Activated CD4-positive, CD25-positive, alpha-beta regulatory T cell (primary cell): ENCODE measurements around the gene LHFPL2.

Experiments used
- DNase-seq, 4 experiments: peaks; one replicate each; lab custom pipeline; 2025; lab: John Stamatoyannopoulos, UW

Gene LHFPL2

GRCh38 chr5:78522476-78523260 is 125.9 kb downstream of the LHFPL2 start:
- no peak for DNase-seq

- DNase-seq: no peak
These were observed 127.1 kb downstream of the LHFPL2 start for GRCh38 chr5:78521455-78521854.

DNA sequence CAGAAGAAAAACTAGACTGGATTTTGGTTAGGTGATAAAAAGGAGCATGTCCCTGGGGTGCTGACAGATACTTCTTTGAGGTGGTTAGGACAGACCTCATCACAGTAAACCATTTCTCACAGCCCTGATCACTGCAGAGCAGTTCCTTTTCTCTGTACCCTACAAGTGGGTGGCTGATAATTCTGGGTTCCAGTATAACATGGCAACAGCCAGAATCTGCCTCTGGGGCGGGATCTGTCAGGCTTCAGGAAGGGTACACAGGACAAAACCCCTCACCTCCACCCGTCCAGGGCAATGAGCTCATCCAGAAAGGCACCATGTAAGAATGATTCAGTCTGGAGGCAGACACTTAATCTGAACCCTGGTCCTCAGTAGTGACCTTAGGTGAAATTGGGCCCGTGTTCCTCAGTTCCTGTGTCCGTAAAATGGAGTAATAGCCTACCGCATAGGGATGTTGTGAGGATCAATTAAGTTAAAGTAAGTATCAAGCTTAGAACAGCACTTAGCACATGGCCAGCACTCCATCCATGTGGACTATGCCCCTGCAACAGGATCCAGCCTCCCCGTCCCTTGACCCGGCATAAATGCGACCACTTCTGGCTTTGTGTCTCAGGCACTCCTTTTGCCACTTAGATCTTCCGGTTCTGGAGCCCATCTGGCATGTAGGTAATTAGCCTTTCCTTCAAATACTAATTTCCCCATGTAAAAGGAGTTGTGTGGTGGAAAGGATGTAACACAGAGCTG is 129.2 kb downstream of the LHFPL2 start:
- DNase-seq: no peak

DNA sequence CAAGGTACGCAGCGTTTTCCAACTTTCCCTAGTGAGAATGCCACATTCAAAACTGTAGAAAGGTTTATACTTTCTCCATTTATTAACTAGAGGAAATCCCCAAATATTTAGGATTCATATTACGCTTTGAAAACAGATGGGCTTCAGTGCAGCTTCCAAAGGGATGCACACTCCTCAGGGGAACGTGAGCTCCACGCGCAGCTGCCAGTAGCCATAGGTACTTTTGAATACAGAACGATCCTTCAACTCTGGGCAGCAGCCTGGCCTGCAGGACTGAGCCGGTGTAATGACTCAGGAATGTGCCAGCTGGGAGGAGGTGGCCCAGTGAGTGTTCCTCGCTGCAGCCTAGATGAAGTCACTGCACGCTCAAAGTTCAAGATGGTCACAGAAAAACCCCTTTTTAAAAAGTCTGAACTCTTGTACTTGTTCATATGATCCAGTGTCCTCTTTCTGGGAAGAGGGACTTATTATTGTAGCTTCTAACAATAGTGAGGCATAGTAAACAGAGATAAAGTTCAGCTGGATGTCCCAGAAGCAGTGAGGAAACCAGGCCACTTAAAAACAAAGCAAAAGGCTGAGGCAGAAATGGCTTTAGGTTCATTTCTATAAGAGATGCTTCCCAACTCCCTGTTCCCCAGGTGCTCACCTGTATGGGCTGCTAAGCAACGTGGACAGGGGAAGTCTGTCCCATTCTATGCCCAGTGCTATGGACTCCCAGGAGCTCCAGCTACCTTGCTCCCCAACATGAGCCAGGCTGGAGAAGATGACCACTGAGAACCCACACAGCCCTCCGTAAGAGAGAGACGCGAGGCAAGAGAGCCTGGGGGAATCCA is 130.0 kb downstream of the LHFPL2 start:
- no peak for DNase-seq

- no peak for DNase-seq
These were observed 132.9 kb downstream of the LHFPL2 start for GRCh38 chr5:78515670-78516069.

DNA sequence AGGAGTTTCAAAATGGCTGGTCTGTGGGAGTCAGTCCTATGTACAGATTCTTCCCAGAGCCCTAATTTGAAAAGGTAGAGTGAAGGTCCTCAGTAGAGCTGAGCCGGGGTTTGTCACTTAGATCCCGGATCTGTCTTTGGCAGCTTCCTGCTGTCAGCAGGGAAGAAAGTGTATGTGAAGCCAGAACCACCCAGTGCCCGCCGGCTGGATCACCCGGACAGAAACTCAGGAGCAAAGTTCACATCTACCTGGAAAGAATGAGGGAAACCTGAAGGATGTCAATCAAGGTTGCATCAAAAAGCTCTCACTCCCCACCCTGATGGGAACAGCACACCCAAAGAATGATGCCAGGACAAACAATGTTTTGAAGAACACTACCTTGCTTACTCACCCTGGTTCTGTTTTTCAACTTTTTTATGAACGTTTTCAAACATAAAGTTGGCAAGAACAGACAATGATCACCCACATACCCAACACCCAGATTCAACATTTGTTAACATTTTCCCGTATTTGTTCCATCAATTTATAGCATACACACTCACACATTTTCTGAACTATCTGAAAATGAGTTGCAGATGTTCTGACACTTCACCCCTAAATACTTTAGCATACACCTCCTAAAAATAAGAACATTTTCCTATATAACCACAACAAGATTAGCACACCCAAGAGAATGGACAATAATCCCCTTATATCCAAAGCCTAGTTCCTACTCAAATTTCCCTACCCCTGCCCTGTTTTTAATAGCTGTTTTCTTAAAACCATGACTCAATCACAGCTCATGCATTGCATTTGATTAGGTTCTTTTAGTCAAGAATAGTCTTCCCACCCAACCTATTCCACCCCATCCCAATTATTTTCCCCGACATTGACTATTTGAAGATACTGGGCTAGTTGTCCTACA is 133.9 kb downstream of the LHFPL2 start:
- no peak for DNase-seq

DNA sequence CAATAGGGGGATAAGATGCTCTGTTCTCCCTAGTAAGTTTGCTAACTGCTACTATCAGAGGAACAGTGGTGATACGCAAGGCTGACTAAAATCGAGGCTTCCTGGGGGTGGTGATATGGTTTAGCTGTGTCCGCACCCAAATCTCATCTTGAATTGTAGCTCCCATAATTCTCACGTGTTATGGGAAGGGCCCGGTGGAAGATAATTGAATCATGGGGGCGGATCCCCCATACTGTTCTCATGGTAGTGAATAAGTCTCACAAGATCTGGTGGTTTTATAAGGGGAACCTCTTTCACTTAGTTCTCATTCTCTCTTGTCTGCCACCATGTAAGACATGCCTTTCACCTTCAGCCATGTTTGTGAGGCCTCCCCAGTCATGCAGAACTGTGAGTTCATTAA is 135.1 kb downstream of the LHFPL2 start:
- DNase-seq: no peak

DNA sequence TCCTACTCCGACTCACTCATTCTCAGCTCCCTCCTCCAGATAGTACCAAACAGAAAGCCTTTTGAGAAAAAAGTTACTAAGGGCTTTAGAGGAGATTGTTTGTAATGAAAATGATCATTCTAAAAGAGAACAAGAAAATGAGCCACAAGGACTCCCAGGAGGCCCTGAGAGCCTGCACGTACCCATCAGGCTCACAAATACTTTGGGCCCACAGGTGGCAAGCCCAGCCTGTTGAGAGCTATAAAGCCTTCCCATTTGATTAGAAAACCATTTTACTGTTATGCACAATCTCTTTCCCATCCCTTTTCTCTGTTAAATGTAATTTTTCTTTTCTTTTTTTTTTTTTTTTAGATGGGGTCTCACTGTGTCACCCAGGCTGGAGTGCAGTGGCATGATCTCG is 136.1 kb downstream of the LHFPL2 start:
- no peak for DNase-seq

DNA sequence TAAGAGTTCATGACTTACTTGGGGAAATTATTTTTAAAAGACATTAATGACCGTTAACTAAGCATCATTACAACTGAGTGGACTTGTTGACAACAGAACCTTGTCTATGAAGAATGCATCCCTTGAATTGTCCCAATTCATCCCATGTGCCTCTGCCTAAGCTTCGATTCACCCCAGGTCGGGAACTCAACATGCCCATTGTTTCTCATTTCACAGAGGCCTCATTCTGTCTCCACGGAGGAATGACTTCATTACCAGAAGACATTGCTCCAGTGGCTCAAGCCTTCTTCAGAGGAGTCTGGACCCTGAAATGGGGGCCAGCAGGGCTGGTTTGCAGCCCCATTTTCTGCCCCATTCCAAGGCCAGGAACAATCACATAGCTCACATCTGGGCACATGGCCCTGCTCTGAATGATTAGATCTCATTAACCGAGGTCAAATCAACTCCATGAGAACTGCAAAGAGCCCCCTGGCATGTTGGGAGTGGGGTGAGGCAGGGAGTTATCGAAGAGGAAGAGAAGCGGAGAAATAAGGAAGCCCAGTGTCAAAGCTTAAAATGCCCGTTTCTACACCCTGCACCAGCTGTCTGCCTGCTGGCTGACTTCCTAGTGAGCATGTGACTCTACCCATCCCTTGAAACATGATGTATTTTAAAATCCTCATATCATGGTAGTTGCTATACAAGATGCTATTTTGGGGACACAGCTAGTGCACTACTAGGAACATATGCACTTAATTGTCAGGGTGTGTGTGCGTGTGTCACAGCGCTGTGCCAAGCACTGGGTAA is 137.3 kb downstream of the LHFPL2 start:
- no peak for DNase-seq

- no peak for DNase-seq
These were observed 138.4 kb downstream of the LHFPL2 start for GRCh38 chr5:78509884-78510769.

DNA sequence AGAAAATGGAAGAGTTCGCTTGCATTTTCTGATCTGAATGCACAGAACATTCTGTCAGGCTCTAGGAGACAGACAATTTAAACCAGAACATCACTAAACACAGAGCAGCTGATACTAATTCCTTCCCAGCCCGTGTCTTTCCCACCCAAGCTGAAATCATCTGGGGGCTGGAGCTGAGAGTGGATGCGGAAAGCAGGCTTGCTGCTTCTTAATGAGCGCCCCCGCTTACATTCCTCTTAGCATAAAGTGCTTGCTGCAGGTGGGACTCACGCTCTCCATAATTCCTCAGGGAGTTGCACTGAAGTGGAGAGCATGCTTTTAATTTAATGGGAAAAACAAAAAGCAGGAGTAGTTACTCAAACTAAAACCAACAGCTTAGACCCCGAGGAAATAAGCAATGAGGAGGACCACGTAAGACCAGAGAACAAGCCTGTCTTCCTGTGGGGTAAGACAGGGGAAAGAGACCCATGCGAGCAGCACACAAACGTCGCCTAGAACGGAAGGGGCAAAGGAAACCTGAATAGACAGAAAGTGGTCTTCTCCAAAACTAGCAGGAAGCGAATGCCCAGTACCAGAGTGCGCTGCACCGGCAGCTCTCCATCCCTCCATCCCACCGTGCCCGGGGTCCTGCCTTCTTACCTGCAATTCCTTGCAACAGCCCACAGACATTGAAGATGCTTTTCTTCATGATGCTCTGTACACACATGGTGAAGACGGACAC is 139.3 kb downstream of the LHFPL2 start:
- DNase-seq: no peak

DNA sequence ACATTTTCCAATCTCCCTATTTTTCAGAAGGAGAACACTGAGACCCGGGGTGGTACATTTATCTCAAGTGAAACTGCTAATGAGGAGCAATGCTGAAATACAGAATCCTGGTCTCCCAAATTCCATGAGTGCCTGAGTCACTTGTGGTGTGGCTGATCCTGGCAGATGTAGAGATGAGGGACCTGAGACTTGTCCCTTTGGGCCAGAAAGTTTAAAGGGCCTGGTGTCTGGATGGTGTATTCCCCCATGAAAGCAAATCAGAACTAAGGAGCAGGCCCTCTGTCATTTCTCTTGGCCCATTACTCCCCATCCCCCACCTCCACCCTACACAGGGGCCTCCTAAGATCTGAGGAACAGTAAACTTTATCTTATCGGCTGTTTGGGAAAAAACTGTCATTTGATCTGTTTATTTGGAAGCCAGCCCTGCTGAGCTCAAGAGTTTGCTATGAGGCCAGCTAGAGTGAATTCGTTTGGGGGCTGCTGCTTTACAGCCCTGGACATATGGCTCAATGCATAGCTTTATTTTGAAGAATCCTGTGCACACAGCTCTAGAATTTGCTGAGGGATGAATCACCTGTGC is 140.3 kb downstream of the LHFPL2 start:
- DNase-seq: no peak

DNA sequence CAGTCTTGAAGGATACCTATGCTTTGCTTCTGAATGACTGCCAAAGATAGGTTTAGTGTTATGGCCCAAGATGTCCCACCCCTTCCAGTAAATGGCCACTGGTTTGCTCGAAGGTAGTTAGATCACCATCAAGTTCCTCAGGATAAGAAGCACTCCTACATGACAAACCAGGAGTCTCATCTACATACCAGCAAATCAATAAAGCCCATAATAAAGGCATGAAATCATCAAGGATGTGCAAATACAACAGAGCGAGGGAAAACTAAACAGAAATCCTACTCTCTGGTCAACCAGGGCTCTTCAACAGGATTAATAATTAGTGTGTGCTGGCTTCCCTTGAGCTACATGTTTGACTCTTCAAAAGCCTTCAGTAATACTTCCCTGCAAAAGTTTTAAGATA is 141.0 kb downstream of the LHFPL2 start:
- no peak for DNase-seq

DNA sequence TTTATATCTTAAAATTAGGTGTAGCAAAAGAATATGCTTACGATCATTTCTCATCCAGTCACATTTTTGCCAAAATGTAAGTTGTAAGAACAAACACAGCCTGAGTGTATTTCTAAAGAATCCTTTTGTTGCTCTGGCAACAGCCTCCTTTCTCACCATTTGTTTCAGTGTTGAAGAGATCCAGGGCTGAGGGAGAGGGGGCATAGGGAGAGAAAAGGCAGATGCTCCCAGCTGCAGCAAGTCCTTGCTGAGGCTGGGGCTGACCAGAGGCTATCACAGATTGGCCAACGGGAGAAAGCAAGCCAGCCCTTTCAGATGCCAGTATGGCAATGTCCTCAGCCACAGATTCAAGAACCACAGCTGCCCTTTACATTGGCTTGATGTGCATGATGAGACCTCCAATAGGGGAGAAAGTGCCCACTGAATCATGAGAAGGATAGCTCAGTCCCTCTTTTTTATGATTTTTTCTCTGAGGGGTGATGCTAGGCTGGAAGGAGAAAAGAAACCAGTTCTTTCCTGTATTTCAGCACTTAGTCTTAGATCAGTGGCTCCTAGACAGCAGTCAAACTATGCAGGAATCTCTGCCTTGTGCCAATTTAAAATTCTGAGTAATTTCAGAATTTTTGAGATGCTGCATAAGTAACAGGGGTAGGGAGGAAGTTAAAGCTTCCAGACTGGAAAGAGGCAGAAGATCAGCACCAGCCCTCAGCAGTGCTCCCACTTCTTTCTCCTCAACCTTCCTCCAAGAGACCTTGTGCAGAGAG is 142.1 kb downstream of the LHFPL2 start:
- DNase-seq: no peak

GRCh38 chr5:78505860-78506259 is 142.7 kb downstream of the LHFPL2 start:
- no peak for DNase-seq

DNA sequence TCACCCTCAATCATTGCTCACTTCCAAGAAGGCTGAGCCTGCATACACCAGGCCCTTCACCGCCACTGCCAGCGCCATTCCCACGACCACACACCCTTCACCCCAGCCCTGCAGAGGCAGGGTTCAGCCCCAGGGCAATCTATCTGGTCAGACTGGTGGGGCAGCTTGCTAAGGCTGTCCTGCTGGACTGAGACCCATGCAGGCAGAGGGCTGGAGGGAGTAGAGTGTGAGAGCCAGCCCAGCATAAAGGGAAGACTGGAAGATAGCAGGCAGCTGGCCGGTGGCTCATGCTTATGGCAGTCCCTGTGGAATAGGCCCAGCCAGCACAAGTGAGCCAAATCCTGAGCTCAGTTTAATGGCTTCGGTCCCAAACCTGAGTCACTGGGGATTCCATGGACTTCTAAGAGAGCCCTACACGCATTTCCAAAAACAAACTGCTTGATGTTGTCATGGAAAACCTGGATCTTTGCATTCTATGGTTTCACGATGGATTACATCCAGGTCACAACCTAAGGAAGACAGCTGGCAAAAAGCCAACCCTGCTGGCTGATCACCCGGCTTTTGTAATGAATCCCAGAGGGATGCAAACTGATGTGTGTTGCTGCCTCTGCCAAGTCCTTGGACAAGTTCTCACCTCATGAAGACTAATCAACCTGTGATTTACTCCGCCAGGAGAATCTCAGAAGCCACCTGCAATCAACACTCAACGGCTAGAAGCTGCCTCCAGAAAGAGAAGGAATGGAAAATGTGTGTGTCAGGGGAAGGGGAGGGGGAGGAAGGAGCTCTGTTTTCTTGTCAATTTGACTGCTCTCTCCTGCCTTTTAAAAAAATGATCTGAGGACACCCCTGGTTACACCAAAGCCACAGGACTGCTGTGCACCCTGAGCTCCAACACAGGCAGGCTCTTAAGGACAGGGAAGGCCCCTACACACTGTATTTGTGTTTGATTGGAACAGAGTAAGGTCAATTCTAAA is 143.6 kb downstream of the LHFPL2 start:
- no peak for DNase-seq
